GM12878 (cell line): ENCODE data around the gene AGFG1. TPM values are rescaled to one million over a fixed set of nuclear protein-coding genes. Genes with fewer than 3 reads are reported as not detected.

Experiments
- ATAC-seq: fragments of 200-7000 bp; cut with Tn5 transposase; 3 replicates; pipeline ENCODE4 v1.9.1; 2020; ENCODE audit warnings: mild to moderate bottlenecking, moderate library complexity
- BruUV-seq: library from RNA; stranded (reverse); fragments of 400-500 nt; replicated peaks from 2 replicates; lab custom pipeline; 2021; lab: Mats Ljungman, UMichigan
- CTCF ChIA-PET: fragments of 300-600 bp; sonication (Branson Sonifier 250); formaldehyde crosslinking; extraction: SDS; loops from one replicate; lab custom pipeline; 2021; ENCODE audit warnings: inconsistent platforms; lab: Yijun Ruan, JAX
- POLR2A ChIA-PET: fragments of 350-600 bp; formaldehyde crosslinking; extraction: SDS; loops from one replicate; lab custom pipeline; 2021; ENCODE audit warnings: inconsistent platforms; lab: Charles Lee
- RAD21 ChIA-PET: fragments of 300-600 bp; sonication (Branson Sonifier 250); formaldehyde crosslinking; loops from one replicate; lab custom pipeline; 2023; ENCODE audit warnings: antibody characterized with exemption; ENCODE audit not compliant: unreplicated experiment; lab: Charles Lee
- SMC1A ChIA-PET: fragments of 300-600 bp; sonication (Branson Sonifier 250); formaldehyde crosslinking; loops from one replicate; lab custom pipeline; 2023; ENCODE audit not compliant: unreplicated experiment, uncharacterized antibody; lab: Charles Lee
- DNase-seq: peaks from one replicate; pipeline ENCODE4 v3.0.0-alpha.2; 2011; ENCODE audit warnings: low read depth, low spot score
- FAIRE-seq: peaks from 3 replicates; lab custom pipeline; 2011; peaks lifted over from hg19 to GRCh38; lab: Jason Lieb, UNC
- H2AFZ ChIP-seq: 2 replicates; pipeline ENCODE4 v1.6.0; 2011; ENCODE audit warnings: low read depth, low read length, control low read depth; ENCODE audit not compliant: control insufficient read depth
- H3K27ac ChIP-seq: 2 replicates; pipeline ENCODE4 v1.5.1; 2011; ENCODE audit warnings: control low read depth; ENCODE audit not compliant: control insufficient read depth, insufficient read depth
- H3K27me3 ChIP-seq, 2 experiments: replicated peaks in 1 of 2; 2 replicates each; pipeline versions ENCODE4 v1.6.0 to v1.6.1; 2011; ENCODE audit warnings: low read length in 1 of 2; ENCODE audit not compliant: control insufficient read depth in 2 of 2, insufficient read depth in 2 of 2
- H3K36me3 ChIP-seq, 2 experiments: 2 replicates each; pipeline ENCODE4 v1.5.1; 2011; ENCODE audit warnings: low read length in 1 of 2; ENCODE audit not compliant: control insufficient read depth in 2 of 2, insufficient read depth in 2 of 2
- H3K4me1 ChIP-seq: 2 replicates; pipeline ENCODE4 v1.6.1; 2011; ENCODE audit warnings: mild to moderate bottlenecking, low read length, moderate library complexity, mixed read lengths; ENCODE audit not compliant: control insufficient read depth, insufficient read depth
- H3K4me2 ChIP-seq: 2 replicates; pipeline ENCODE4 v1.6.0; 2011; ENCODE audit warnings: control low read depth; ENCODE audit not compliant: control insufficient read depth, insufficient read depth
- H3K4me3 ChIP-seq: fragments of 200-600 bp; sonication (generic); 2 replicates; pipeline ENCODE4 v1.5.1; 2016
- H3K79me2 ChIP-seq: 2 replicates; pipeline ENCODE4 v1.6.0; 2011; ENCODE audit warnings: low read length; ENCODE audit not compliant: control insufficient read depth, insufficient read depth
- H3K9ac ChIP-seq: 2 replicates; pipeline ENCODE4 v1.8.0; 2011; ENCODE audit warnings: low read length, control low read depth, mixed read lengths; ENCODE audit not compliant: control insufficient read depth, insufficient read depth
- H3K9me3 ChIP-seq: replicated peaks from 3 replicates; pipeline ENCODE4 v1.5.1; 2011; ENCODE audit warnings: mild to moderate bottlenecking, low read length; ENCODE audit not compliant: control insufficient read depth, insufficient read depth
- H4K20me1 ChIP-seq: 2 replicates; pipeline ENCODE4 v1.6.0; 2011; ENCODE audit not compliant: control insufficient read depth, insufficient read depth
- BHLHE40 ChIP-seq, 2 experiments: fragments of 450-650 bp in 1 of 2; IDR thresholded peaks; 2 replicates each; pipeline ENCODE4 v1.6.1; 2011 to 2017; ENCODE audit warnings: low read depth in 2 of 2, borderline replicate concordance in 1 of 2, improper control_type of control experiment in 1 of 2, low read length in 1 of 2, mild to moderate bottlenecking in 1 of 2
- CEBPB ChIP-seq, 2 experiments: fragments of 150-350 bp in 1 of 2; IDR thresholded peaks; 2 replicates each; pipeline ENCODE4 v1.6.1; 2012 to 2014; ENCODE audit warnings: low read depth in 2 of 2, low read length in 2 of 2, borderline replicate concordance in 1 of 2, inconsistent platforms in 1 of 2
- CHD4 ChIP-seq: fragments of 200-600 bp; sonication (generic); IDR thresholded peaks from 2 replicates; pipeline ENCODE4 v1.6.1; 2016; ENCODE audit warnings: mild to moderate bottlenecking
- DPF2 ChIP-seq: fragments of 450-650 bp; IDR thresholded peaks from 2 replicates; pipeline ENCODE4 v1.6.1; 2017; ENCODE audit warnings: mild to moderate bottlenecking
- E2F4 ChIP-seq: IDR thresholded peaks from 2 replicates; pipeline ENCODE4 v1.6.1; 2012; ENCODE audit warnings: low read depth, low read length, improper control_type of control experiment
- ELK1 ChIP-seq: IDR thresholded peaks from 2 replicates; pipeline ENCODE4 v1.6.1; 2012; ENCODE audit warnings: low read depth, low read length, improper control_type of control experiment
- FOS ChIP-seq: IDR thresholded peaks from 3 replicates; pipeline ENCODE4 v1.6.1; 2011; ENCODE audit warnings: borderline replicate concordance; ENCODE audit not compliant: insufficient read length; ENCODE audit errors: extremely low read depth
- JUND ChIP-seq: IDR thresholded peaks from 2 replicates; pipeline ENCODE4 v1.6.1; 2012; ENCODE audit warnings: low read depth, mild to moderate bottlenecking, low read length, improper control_type of control experiment, moderate library complexity
- NFIC ChIP-seq: IDR thresholded peaks from 2 replicates; pipeline ENCODE4 v1.6.1; 2012; ENCODE audit warnings: low read depth, mild to moderate bottlenecking, inconsistent platforms, low read length, moderate library complexity
- TAF1 ChIP-seq: IDR thresholded peaks from 2 replicates; pipeline ENCODE4 v1.6.1; 2011; ENCODE audit warnings: mild to moderate bottlenecking, low read depth, low read length, borderline replicate concordance
- TCF7 ChIP-seq: IDR thresholded peaks from 2 replicates; pipeline ENCODE4 v1.6.1; 2014; ENCODE audit warnings: antibody characterized with exemption, borderline replicate concordance
- WRNIP1 ChIP-seq: IDR thresholded peaks from 2 replicates; pipeline ENCODE4 v1.6.1; 2011; ENCODE audit warnings: low read depth, low read length, improper control_type of control experiment, borderline replicate concordance
- ZNF217 ChIP-seq: fragments of 450-650 bp; IDR thresholded peaks from 2 replicates; pipeline ENCODE4 v1.6.1; 2017; ENCODE audit warnings: antibody characterized with exemption, mild to moderate bottlenecking
- ZNF384 ChIP-seq: IDR thresholded peaks from 2 replicates; pipeline ENCODE4 v1.6.1; 2012; ENCODE audit warnings: low read depth, mild to moderate bottlenecking, low read length, improper control_type of control experiment, borderline replicate concordance
- WGBS: methylation state at CpG from one replicate; pipeline ENCODE4 v1.1.6; 2016; ENCODE audit warnings: low lambda C conversion rate; ENCODE audit not compliant: insufficient replicate concordance, insufficient coverage; ENCODE audit errors: missing lambda C conversion rate; 5-methylcytosine and 5-hydroxymethylcytosine counted together
- in situ Hi-C: fragments of 300-500 bp; cut with MboI; formaldehyde crosslinking; loops from 9 replicates; pipeline ENCODE4 v1.14.3; 2018; ENCODE audit warnings: mixed read lengths
- intact Hi-C: fragments of 100-400 bp; cut with micrococcal nuclease; formaldehyde crosslinking; loops from one replicate; pipeline ENCODE4 v1.14.2; 2022; ENCODE audit not compliant: unreplicated experiment
- polyA plus RNA-seq, 11 experiments: library from polyadenylated mRNA; depleted of rRNA in 4 of 11; unstranded in 6 of 11; stranded (reverse) in 5 of 11; fragments of >200 nt; fragmentation: Nextera tagmentation in 4 of 11; fragmentation: Illumina TruSeq in 1 of 11; extraction: Ambion mirVana in 4 of 11; extraction: Trizol in 1 of 11; gene quantifications; 1 replicate in 1 of 11; 2 replicates in 10 of 11; pipeline versions ENCODE4 v1.2.1 to v1.2.3, GENCODE V29; 2011 to 2016; ENCODE audit warnings: inconsistent platforms in 2 of 11, missing spikeins in 2 of 11, low read depth in 1 of 11
- total RNA-seq, 4 experiments: library from RNA; depleted of rRNA in 3 of 4; stranded (reverse); fragments of >200 nt in 3 of 4; fragmentation: Illumina TruSeq in 1 of 4; extraction: Trizol in 1 of 4; gene quantifications; 2 replicates each; pipeline versions ENCODE4 v1.2.1 to v1.2.3, GENCODE V29; 2013 to 2021
- TF ChIP-seq, protein P1 (sequence below): fragments of 450-650 bp; IDR thresholded peaks from 2 replicates; pipeline ENCODE4 v1.6.1; 2017; ENCODE audit warnings: antibody characterized with exemption, mild to moderate bottlenecking, moderate library complexity

The AGFG1 gene
- total and polyA plus RNA-seq, 10 of the 15 experiments (the other 5 are each of a cell fraction or from before 2014, with no cell fraction given): 7.3 to 243 (median 81.7) TPM

DNA sequence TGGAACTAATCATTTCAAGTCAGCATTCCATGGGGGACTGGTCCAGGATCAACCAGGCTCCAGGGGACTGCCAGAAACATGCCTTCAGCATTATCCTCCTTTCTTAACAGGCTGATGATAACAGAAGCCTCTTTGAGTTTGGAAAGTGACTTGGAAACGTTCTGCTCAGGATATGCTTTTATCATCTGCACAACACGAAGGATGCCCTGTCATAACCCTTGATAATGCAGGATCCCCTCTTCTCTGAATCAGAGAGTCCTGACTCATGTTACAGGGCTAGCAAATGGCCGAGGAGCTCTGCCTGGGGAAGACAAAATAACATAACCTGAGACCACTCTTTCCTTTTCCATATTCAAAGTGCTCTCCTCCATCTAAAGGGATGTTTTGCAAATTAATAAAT lies 136.0 kb downstream of the AGFG1 start:
- no peaks in the 10 kb centered on the region for H3K79me2 ChIP-seq
- ATAC-seq: no peak
- peaks cover 3% of the 10 kb centered on the region; the same call in 1 of the 2 replicates for H3K4me1 ChIP-seq
- no peak overlapping the region for H3K4me3 ChIP-seq
- ChIA-PET RAD21 (interaction anchor here (1.0 to 1.4 kb wide), 2 partner anchors 20 to 201 kb away, joined by 3 to 5 read pairs; no protein-coding TSS in a partner anchor), POLR2A (interaction anchor here (0.6 to 1.3 kb wide), 2 partner anchors 15 to 48 kb away, joined by 3 to 4 read pairs; no protein-coding TSS in a partner anchor), SMC1A (interaction anchor here (0.9 to 1.5 kb wide), 2 partner anchors 108 to 176 kb away, joined by 3 to 5 read pairs; no protein-coding TSS in a partner anchor), CTCF (interaction anchor here (1.1 to 1.9 kb wide), 4 partner anchors 53 to 261 kb away, joined by 3 to 8 read pairs (median 4); no protein-coding TSS in a partner anchor)
- no peaks in the 10 kb centered on the region for H3K27me3 ChIP-seq
- no peaks in the 10 kb centered on the region for H3K36me3 ChIP-seq
- BruUV-seq: no TSS peak
- no peak overlapping the region for H2AFZ ChIP-seq
- no peaks in the 10 kb centered on the region for H4K20me1 ChIP-seq
- in situ Hi-C loops (no loop called here), intact Hi-C loops (no loop called here)
- H3K9ac ChIP-seq: no peak overlapping the region
- no peak overlapping the region for H3K27ac ChIP-seq
- TF ChIP-seq NFIC (no peak), ELK1 (no peak), E2F4 (no peak), DPF2 (no peak), CHD4 (no peak), ZNF384 (no peak), ZNF217 (no peak), JUND (no peak), WRNIP1 (no peak), TAF1 (no peak), TCF7 (no peak), BHLHE40 (IDR thresholded peaks at IDR 0.05; ENCODE audit: borderline replicate concordance in 1 of 2, low read depth in 2 of 2, low read length in 1 of 2) (no peak), CEBPB (IDR thresholded peaks at IDR 0.05; ENCODE audit: borderline replicate concordance in 1 of 2, low read depth in 2 of 2, low read length in 2 of 2) (no peak), FOS (no peak)
- TF ChIP-seq, protein P1, sequence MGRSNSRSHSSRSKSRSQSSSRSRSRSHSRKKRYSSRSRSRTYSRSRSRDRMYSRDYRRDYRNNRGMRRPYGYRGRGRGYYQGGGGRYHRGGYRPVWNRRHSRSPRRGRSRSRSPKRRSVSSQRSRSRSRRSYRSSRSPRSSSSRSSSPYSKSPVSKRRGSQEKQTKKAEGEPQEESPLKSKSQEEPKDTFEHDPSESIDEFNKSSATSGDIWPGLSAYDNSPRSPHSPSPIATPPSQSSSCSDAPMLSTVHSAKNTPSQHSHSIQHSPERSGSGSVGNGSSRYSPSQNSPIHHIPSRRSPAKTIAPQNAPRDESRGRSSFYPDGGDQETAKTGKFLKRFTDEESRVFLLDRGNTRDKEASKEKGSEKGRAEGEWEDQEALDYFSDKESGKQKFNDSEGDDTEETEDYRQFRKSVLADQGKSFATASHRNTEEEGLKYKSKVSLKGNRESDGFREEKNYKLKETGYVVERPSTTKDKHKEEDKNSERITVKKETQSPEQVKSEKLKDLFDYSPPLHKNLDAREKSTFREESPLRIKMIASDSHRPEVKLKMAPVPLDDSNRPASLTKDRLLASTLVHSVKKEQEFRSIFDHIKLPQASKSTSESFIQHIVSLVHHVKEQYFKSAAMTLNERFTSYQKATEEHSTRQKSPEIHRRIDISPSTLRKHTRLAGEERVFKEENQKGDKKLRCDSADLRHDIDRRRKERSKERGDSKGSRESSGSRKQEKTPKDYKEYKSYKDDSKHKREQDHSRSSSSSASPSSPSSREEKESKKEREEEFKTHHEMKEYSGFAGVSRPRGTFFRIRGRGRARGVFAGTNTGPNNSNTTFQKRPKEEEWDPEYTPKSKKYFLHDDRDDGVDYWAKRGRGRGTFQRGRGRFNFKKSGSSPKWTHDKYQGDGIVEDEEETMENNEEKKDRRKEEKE: no peak
- no peaks in the 10 kb centered on the region for H3K9me3 ChIP-seq
- no peak overlapping the region for H3K4me2 ChIP-seq
- no peak for DNase-seq
- 57% methylated on average over 3 of the region's 3 CpGs for WGBS
- no peak for FAIRE-seq
